GM12864 (cell line): ENCODE results near the gene CUL2.

Experiments
- DNase-seq: peaks from one replicate; pipeline ENCODE4 v3.0.0-alpha.2; 2011; ENCODE audit warnings: low read depth
- H3K4me3 ChIP-seq: 2 replicates; pipeline ENCODE4 v1.5.1; 2011; ENCODE audit warnings: mild to moderate bottlenecking, low read depth, low read length, control low read depth
- CTCF ChIP-seq: IDR thresholded peaks from 2 replicates; pipeline ENCODE4 v1.5.1; 2011; ENCODE audit warnings: low read depth, mild to moderate bottlenecking, moderate library complexity, low read length, control low read depth, inconsistent platforms; ENCODE audit errors: missing control alignments

CUL2 gene

DNA sequence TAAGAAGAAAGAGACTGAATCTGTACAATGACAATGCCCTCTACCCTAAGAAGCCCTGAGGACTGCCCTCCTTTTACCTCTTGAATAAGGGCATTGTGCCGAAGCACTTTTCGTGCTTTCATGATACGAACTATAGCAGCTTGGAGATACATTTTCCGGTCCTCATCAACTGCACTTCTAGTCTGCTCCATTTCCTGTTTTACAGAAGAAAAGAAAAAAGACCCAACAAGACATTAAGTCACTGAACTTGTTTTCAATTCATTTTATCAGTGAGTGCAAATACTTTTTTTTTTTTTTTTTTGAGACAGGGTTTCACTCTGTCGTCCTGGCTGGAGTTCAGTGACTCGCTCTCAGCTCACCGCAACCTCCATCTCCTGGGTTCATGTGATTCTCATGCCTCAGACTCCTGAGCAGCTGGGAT lies 78.4 kb downstream of the CUL2 start:
- no peak for TF ChIP-seq CTCF
- no peak for DNase-seq
- H3K4me3 ChIP-seq: no peak overlapping the region

- DNase-seq: no peak
- TF ChIP-seq CTCF: no peak
- H3K4me3 ChIP-seq: no peak overlapping the region
Observed at GRCh38 chr10:35007858-35008301, 82.3 kb downstream of the CUL2 start.

GRCh38 chr10:35006836-35007235 lies 83.3 kb downstream of the CUL2 start:
- no peak overlapping the region for H3K4me3 ChIP-seq
- DNase-seq: no peak
- no peak for TF ChIP-seq CTCF

DNA sequence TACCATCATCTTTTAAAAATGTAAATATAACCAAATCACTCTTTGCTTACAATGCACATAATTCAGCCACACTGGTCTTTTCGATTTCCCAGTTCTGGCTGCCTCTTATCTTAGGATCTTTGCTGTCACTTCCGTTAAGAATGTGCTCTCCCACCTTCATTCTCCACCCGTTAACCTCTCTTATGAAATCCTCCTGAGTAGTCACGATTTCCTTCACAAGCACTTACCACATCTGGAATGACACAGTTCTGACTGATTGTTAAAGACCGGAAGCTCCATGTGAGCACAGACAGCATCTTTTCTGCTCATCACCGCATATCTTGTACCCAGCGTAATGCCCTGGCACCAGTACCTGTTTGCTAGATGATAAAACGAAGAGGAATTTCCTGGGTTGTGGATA lies 84.3 kb downstream of the CUL2 start:
- no peak overlapping the region for H3K4me3 ChIP-seq
- no peak for TF ChIP-seq CTCF
- no peak for DNase-seq

GRCh38 chr10:35004651-35005050 lies 85.5 kb downstream of the CUL2 start:
- DNase-seq: no peak
- H3K4me3 ChIP-seq: no peak overlapping the region
- TF ChIP-seq CTCF: no peak

DNA sequence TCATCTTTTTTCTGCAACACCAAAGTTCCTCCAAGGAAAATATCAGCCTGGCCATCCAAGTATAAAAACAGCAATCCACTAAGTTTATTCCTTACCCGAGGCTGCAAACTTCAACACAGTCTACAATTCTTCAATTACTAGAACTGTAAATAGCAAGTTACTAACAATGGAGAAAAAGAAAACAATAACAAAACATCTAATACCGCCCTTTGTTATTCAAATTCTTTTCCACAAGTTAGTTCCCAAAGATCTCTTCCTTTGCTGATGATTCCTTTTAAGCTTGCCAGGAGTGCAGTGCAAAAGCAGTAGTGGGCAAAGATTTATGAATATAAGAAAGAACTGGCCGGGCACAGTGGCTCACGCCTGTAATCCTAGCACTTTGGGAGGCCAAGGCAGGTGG lies 86.2 kb downstream of the CUL2 start:
- no peak overlapping the region for H3K4me3 ChIP-seq
- TF ChIP-seq CTCF: no peak
- DNase-seq: no peak

- H3K4me3 ChIP-seq: no peak overlapping the region
- no peak for DNase-seq
- TF ChIP-seq CTCF: no peak
Observed at GRCh38 chr10:35000936-35001335, 89.2 kb downstream of the CUL2 start.
